Measurements from ENCODE around the gene KLHL21.
"Not testable (repeated sequence)": the region's sequence is repeated elsewhere in the genome, so short reads cannot be mapped to it uniquely, and the experiment has no call there.

Gene KLHL21

GRCh38 chr1:6581561-6582305 lies 20.9 kb downstream of the KLHL21 start:
- DNase-seq: peak; percentile 76 to 87

- DNase-seq: peak in 1 of 2 donors; percentile 28
These were observed 21.9 kb downstream of the KLHL21 start for GRCh38 chr1:6580593-6581409.

GRCh38 chr1:6580119-6580592 lies 22.5 kb downstream of the KLHL21 start:
- peak; percentile 50 to 53 for DNase-seq

- peak; percentile 97 to 98 for DNase-seq
These were observed 23.1 kb downstream of the KLHL21 start, which contains the start of gene ZBTB48 for GRCh38 chr1:6579374-6580118. ZBTB48 (plus strand) TSS chr1:6579994; CDS start chr1:6580610, 616 bp downstream.

- DNase-seq: no peak
These were observed 23.9 kb downstream of the KLHL21 start for GRCh38 chr1:6578624-6579373.

- DNase-seq: no peak
These were observed 24.7 kb downstream of the KLHL21 start for GRCh38 chr1:6577831-6578525.

- DNase-seq: no peak
These were observed 27.9 kb downstream of the KLHL21 start for GRCh38 chr1:6574818-6575217.

- no peak for DNase-seq
These were observed 28.5 kb downstream of the KLHL21 start for GRCh38 chr1:6574025-6574620.

GRCh38 chr1:6572653-6573383 lies 29.9 kb downstream of the KLHL21 start:
- no peak for DNase-seq

GRCh38 chr1:6570987-6571386 lies 31.7 kb downstream of the KLHL21 start:
- DNase-seq: no peak

GRCh38 chr1:6570100-6570499 lies 32.6 kb downstream of the KLHL21 start:
- no peak for DNase-seq

GRCh38 chr1:6569033-6569432 lies 33.6 kb downstream of the KLHL21 start:
- DNase-seq: no peak

- no peak for DNase-seq
These were observed 42.4 kb downstream of the KLHL21 start for GRCh38 chr1:6560267-6560666.

- DNase-seq: not testable (repeated sequence)
These were observed 43.5 kb downstream of the KLHL21 start for GRCh38 chr1:6559161-6559560.

- DNase-seq: no peak
These were observed 45.1 kb downstream of the KLHL21 start for GRCh38 chr1:6557597-6557996.

- DNase-seq: no peak
These were observed 47.5 kb downstream of the KLHL21 start, which contains the start of gene TAS1R1 for GRCh38 chr1:6554907-6555778. TAS1R1 (plus strand) TSS chr1:6555307; CDS start chr1:6555374, 67 bp downstream.

GRCh38 chr1:6554031-6554906 lies 48.4 kb downstream of the KLHL21 start, which contains the start of gene NOL9:
NOL9 (minus strand) TSS chr1:6554513; CDS start chr1:6554502, 11 bp downstream.
- DNase-seq: peak; percentile 84 to 97

GRCh38 chr1:6547301-6547700 lies 55.4 kb downstream of the KLHL21 start:
- peak in 1 of 2 donors; percentile 1 for DNase-seq
